ENCODE measurements around the gene MAP3K7.

The MAP3K7 gene

DNA sequence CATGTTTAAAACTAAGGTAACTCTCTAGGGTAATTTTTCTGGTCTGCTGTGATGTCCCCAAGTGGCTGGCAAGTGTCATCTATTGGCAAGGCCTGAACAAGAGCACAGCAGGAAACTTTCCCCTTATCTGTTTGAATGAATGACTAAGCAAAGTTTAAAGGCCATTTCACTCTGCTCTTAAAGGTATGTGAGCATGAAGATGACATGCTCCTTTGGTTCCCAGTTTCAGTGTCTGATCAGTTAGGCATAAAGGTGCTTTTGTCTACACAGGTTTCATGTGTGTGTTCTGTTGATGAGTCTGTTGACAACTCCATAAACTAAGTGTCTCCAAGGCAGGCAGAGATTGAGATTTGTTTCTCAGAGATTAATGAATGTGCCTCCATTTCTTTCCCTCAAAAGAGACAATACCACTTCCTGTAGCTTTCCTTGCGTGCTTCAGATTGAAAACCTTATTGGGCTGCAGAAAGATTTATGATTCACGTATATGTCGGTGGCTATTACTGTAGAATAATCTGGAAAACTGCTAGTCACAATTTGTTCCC is 83.9 kb downstream of the MAP3K7 start:
- H3K36me3 ChIP-seq (ENCODE audit: insufficient read depth, insufficient read length, low read length): no peaks in the 10 kb centered on the region
- TF ChIP-seq YY1 (IDR thresholded peaks at IDR 0.05; ENCODE audit: insufficient read depth, insufficient read length) (no peak), ZNF274 (IDR thresholded peaks at IDR 0.05; ENCODE audit: low read depth, low read length) (no peak), SUZ12 (IDR thresholded peaks at IDR 0.05; ENCODE audit: extremely low read depth, insufficient read depth, insufficient read length) (no peak)
- no peak for DNase-seq (ENCODE audit: low read depth, low spot score)
- H3K9ac ChIP-seq (ENCODE audit: insufficient read length, low read depth): no peak overlapping the region
- H3K27me3 ChIP-seq (ENCODE audit: insufficient read depth, insufficient read length): no peaks in the 10 kb centered on the region
- H3K4me1 ChIP-seq (ENCODE audit: insufficient read depth, insufficient read length): no peaks in the 10 kb centered on the region
- no peaks in the 10 kb centered on the region for H3K9me3 ChIP-seq (ENCODE audit: insufficient read depth, low read length)
- H3K4me3 ChIP-seq (ENCODE audit: insufficient read length, low read depth): no peak overlapping the region

DNA sequence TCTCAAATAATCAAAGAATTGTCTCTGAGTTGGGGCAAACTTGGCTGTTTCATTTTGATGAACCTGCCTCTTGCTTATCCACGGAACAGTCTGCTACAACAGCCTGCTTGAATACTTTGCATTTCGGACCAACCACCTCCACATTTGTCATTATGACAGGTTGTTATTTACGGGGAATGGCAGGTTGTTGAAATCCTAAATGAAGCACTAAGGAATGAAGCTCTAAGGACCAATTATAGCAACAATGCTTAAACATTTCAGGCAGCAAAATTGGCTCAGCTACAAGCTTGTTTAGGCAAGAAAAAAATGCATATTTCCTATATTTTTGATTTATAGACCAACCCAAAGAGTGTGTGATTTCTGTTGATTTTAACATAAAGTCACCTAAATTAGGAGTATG is 84.5 kb downstream of the MAP3K7 start:
- Histone ChIP-seq H3K27me3 (ENCODE audit: insufficient read depth, insufficient read length) (no peaks in the 10 kb centered on the region), H3K9me3 (ENCODE audit: insufficient read depth, low read length) (no peaks in the 10 kb centered on the region), H3K4me3 (ENCODE audit: insufficient read length, low read depth) (no peak overlapping the region), H3K4me1 (ENCODE audit: insufficient read depth, insufficient read length) (no peaks in the 10 kb centered on the region), H3K9ac (ENCODE audit: insufficient read length, low read depth) (no peak overlapping the region), H3K36me3 (ENCODE audit: insufficient read depth, insufficient read length, low read length) (no peaks in the 10 kb centered on the region)
- no peak for DNase-seq (ENCODE audit: low read depth, low spot score)
- TF ChIP-seq SUZ12 (IDR thresholded peaks at IDR 0.05; ENCODE audit: extremely low read depth, insufficient read depth, insufficient read length) (no peak), YY1 (IDR thresholded peaks at IDR 0.05; ENCODE audit: insufficient read depth, insufficient read length) (no peak), ZNF274 (IDR thresholded peaks at IDR 0.05; ENCODE audit: low read depth, low read length) (no peak)

DNA sequence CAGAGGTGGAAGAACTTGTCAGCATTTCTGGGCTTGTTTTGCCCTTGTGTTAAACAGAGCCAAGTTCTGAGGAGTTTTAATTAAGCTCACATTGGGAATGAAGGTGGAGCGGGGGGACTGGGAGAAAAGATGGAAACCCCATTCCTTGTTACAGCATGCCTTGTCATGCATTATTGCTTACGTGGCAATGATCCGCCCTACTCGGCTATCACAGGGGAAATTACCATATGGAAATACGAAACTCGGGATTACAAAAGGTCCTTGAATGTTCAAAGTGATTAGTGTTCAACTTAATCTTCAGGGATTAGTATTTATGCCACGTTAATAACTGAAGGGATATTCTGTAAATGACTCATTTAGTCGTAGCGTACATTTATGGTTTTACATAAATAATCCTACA is 86.4 kb downstream of the MAP3K7 start:
- H3K9ac ChIP-seq (ENCODE audit: insufficient read length, low read depth): no peak overlapping the region
- DNase-seq (ENCODE audit: low read depth, low spot score): no peak

DNA sequence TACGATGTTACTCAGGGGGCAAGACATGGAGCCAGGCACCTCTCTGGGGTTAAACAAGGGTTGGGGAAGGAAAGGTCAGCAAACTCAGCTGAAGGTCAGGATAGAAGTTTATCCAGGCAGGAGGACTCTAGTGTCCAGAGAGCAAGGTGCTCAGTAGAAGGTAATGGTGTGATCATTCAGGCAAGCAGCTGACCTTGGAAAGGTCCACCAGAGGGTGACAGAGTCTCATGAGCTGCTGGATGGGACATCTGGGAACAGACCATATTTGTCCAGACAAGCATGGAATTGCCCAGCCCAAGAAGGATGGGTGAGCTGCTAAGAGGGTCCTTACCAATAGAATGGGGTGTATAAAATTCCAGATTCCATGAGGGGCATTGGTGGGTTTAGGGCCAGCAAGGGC is 89.5 kb downstream of the MAP3K7 start:
- Histone ChIP-seq H3K9me3 (ENCODE audit: insufficient read depth, low read length) (no peaks in the 10 kb centered on the region), H3K27me3 (ENCODE audit: insufficient read depth, insufficient read length) (no peaks in the 10 kb centered on the region), H3K36me3 (ENCODE audit: insufficient read depth, insufficient read length, low read length) (no peaks in the 10 kb centered on the region), H3K9ac (ENCODE audit: insufficient read length, low read depth) (no peak overlapping the region), H3K4me3 (ENCODE audit: insufficient read length, low read depth) (no peak overlapping the region), H3K4me1 (ENCODE audit: insufficient read depth, insufficient read length) (no peaks in the 10 kb centered on the region)
- TF ChIP-seq ZNF274 (IDR thresholded peaks at IDR 0.05; ENCODE audit: low read depth, low read length) (no peak), SUZ12 (IDR thresholded peaks at IDR 0.05; ENCODE audit: extremely low read depth, insufficient read depth, insufficient read length) (no peak), YY1 (IDR thresholded peaks at IDR 0.05; ENCODE audit: insufficient read depth, insufficient read length) (no peak)
- no peak for DNase-seq (ENCODE audit: low read depth, low spot score)

More for the DNA sequence above, 86.4 kb downstream of the MAP3K7 start:
- no peak for TF ChIP-seq ZNF274 (IDR thresholded peaks at IDR 0.05; ENCODE audit: low read depth, low read length)
- TF ChIP-seq YY1 (IDR thresholded peaks at IDR 0.05; ENCODE audit: insufficient read depth, insufficient read length): no peak
- TF ChIP-seq SUZ12 (IDR thresholded peaks at IDR 0.05; ENCODE audit: extremely low read depth, insufficient read depth, insufficient read length): no peak
- Histone ChIP-seq H3K36me3 (ENCODE audit: insufficient read depth, insufficient read length, low read length) (no peaks in the 10 kb centered on the region), H3K27me3 (ENCODE audit: insufficient read depth, insufficient read length) (no peaks in the 10 kb centered on the region), H3K9me3 (ENCODE audit: insufficient read depth, low read length) (no peaks in the 10 kb centered on the region), H3K4me3 (ENCODE audit: insufficient read length, low read depth) (no peak overlapping the region), H3K4me1 (ENCODE audit: insufficient read depth, insufficient read length) (no peaks in the 10 kb centered on the region)

DNA sequence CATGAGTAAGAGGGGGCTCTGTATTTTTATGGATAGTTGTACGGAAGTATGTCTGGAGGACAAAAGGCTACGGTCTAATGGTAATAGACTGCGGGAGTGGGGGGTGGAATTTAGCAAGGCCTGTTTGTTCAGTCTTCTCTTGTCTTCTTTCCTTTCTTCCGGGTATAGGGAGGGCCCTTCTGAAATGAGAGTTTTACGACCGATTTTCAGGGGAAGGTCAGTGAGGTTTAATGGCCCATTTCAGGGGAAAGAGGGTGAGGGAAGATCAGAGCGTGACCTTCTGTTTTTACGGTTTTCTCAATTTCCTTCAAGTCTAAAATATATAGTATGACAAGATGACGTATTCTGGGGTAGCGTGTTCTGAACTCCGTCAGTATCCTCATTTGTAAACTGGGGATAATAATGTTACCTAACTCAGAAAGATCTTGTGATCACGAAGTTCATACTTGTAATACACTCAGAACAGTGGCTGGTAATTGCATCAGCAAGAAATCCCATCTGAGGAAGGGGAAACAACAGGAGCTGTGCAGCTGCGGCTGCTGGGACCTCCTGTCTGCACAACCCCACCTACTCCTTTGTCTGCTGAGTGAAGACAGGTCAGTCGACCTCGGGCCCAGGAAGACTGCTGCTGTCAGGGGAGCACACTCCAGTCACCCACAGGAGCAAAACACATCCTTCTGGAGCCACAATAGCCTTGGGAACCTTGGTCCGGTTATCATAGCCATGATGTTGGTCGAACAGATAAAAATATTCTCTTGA is 90.4 kb downstream of the MAP3K7 start:
- Histone ChIP-seq H3K4me3 (ENCODE audit: insufficient read length, low read depth) (no peak overlapping the region), H3K36me3 (ENCODE audit: insufficient read depth, insufficient read length, low read length) (no peaks in the 10 kb centered on the region), H3K4me1 (ENCODE audit: insufficient read depth, insufficient read length) (no peaks in the 10 kb centered on the region), H3K9me3 (ENCODE audit: insufficient read depth, low read length) (no peaks in the 10 kb centered on the region), H3K27me3 (ENCODE audit: insufficient read depth, insufficient read length) (no peaks in the 10 kb centered on the region), H3K9ac (ENCODE audit: insufficient read length, low read depth) (no peak overlapping the region)
- DNase-seq (ENCODE audit: low read depth, low spot score): no peak
- TF ChIP-seq ZNF274 (IDR thresholded peaks at IDR 0.05; ENCODE audit: low read depth, low read length): no peak
- TF ChIP-seq YY1 (IDR thresholded peaks at IDR 0.05; ENCODE audit: insufficient read depth, insufficient read length): no peak

DNA sequence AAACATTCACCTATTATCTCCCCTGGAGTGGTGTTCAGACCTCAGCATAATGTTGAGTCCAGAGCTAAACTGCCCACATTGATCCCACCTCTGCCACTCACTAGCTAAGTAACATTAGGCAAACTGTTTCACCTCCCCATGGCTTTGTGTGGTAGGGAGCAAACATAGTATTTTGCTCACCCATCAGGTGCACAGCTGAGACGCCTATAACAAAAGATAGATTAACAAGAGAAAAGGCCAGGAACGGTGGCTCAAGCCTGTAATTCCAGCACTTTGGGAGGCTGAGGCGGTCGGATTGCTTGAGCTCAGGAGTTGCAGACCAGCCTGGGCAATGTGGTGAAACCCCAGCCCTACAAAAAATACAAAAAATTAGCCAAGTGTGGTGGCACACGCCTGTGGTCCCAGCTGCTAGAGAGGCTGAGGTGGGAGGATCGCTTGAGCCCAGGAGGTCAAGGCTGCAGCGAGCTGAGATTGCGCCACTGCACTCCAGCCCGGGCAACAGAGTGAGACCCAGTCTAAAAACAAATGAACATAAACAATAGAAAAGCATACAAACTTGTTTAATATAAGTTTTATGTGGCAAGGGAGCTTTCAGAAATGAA is 91.6 kb downstream of the MAP3K7 start:
- Histone ChIP-seq H3K9me3 (ENCODE audit: insufficient read depth, low read length) (no peaks in the 10 kb centered on the region), H3K4me1 (ENCODE audit: insufficient read depth, insufficient read length) (no peaks in the 10 kb centered on the region), H3K27me3 (ENCODE audit: insufficient read depth, insufficient read length) (no peaks in the 10 kb centered on the region), H3K4me3 (ENCODE audit: insufficient read length, low read depth) (no peak overlapping the region), H3K36me3 (ENCODE audit: insufficient read depth, insufficient read length, low read length) (no peaks in the 10 kb centered on the region), H3K9ac (ENCODE audit: insufficient read length, low read depth) (no peak overlapping the region)
- TF ChIP-seq YY1 (IDR thresholded peaks at IDR 0.05; ENCODE audit: insufficient read depth, insufficient read length) (no peak), ZNF274 (IDR thresholded peaks at IDR 0.05; ENCODE audit: low read depth, low read length) (no peak), SUZ12 (IDR thresholded peaks at IDR 0.05; ENCODE audit: extremely low read depth, insufficient read depth, insufficient read length) (no peak)
- peak; percentile 60 for DNase-seq (ENCODE audit: low read depth, low spot score)

DNA sequence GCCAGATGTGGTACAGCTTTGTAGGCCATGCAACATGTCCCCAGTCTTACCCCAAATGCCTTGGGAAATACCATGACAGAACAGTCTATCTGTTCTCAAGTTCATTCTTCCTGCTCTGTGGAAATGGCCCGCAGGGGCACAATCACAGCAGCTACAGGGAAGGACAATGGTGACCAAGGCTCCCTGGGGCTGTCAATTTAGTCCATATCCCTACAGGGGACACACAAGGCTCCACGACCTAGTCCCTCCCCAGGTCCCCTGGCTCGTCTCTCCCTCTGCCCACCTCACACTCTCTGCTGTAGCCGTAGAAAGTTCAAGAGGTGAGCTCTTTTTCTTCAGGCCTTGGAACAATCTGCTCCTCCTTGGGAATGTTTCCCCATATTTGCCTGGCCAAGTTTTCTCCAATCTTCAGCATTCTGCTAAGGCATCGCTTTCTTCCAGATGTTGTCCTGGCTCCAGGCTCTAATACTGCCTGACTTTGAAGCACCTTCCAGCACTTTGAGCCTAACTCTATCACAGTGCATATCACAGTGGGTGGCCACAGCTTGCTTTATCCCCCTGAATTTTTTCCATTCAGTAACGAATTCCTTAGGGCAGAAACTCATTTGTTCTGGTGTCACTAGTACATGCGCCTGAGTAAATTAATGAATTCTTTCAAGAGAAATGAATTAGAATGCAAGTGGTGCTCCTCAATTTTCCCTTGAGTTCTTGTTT is 92.6 kb downstream of the MAP3K7 start:
- Histone ChIP-seq H3K4me1 (ENCODE audit: insufficient read depth, insufficient read length) (no peaks in the 10 kb centered on the region), H3K27me3 (ENCODE audit: insufficient read depth, insufficient read length) (no peaks in the 10 kb centered on the region), H3K4me3 (ENCODE audit: insufficient read length, low read depth) (no peak overlapping the region), H3K9ac (ENCODE audit: insufficient read length, low read depth) (peak overlapping the region; percentile 15), H3K36me3 (ENCODE audit: insufficient read depth, insufficient read length, low read length) (no peaks in the 10 kb centered on the region), H3K9me3 (ENCODE audit: insufficient read depth, low read length) (no peaks in the 10 kb centered on the region)
- peak; percentile 69 for DNase-seq (ENCODE audit: low read depth, low spot score)
- TF ChIP-seq YY1 (IDR thresholded peaks at IDR 0.05; ENCODE audit: insufficient read depth, insufficient read length): no peak
- no peak for TF ChIP-seq ZNF274 (IDR thresholded peaks at IDR 0.05; ENCODE audit: low read depth, low read length)
- no peak for TF ChIP-seq SUZ12 (IDR thresholded peaks at IDR 0.05; ENCODE audit: extremely low read depth, insufficient read depth, insufficient read length)
